Measurements from ENCODE around the gene UBE2G2. TPM values are rescaled to one million over a fixed set of nuclear protein-coding genes. Genes with fewer than 3 reads are reported as not detected.

UBE2G2 gene
- total RNA-seq, 3 donors from 2014 or later, result 84.8 to 128 (median 99.2) TPM

DNA sequence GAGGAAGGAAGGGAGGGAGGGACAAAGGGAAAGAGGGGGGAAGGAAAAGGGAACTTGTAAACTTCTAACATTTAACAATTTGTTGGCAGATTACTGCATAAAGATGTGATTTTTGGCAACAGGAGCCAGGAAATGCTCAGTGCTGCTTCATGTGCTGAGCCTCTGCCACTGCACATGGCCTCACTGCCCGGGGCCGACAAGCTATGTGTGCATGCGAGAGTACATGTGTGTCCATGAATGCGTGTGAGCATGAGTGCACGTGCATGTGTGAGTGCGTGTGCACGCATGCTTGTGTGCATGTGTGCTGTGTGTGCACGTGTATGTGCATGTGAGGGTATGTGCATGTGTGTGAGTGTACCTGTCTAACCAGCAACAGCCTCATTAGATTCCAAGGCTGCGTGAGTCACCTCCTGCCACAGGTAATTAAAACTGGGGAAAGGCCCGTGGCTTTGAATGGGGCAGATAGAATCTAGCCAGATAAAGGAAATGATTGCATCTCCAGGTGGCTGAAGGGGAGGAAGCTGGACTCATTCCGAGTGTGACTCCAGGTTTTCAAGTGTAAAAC is 48.9 kb downstream of the UBE2G2 start:
- Histone ChIP-seq H3K9me3 (peaks cover 0 to 2% of the 10 kb centered on the region in 2 donors), H3K36me3 (no peaks in the 10 kb centered on the region), H3K4me3 (no peak overlapping the region), H3K27me3 (peaks cover 0 to 17% of the 10 kb centered on the region in 2 donors), H3K27ac (no peak overlapping the region), H3K4me1 (no peaks in the 10 kb centered on the region)
- no peak for TF ChIP-seq POLR2A (IDR thresholded peaks at IDR 0.05)
- TF ChIP-seq POLR2AphosphoS5 (IDR thresholded peaks at IDR 0.05), result no peak
- TF ChIP-seq, protein P1, sequence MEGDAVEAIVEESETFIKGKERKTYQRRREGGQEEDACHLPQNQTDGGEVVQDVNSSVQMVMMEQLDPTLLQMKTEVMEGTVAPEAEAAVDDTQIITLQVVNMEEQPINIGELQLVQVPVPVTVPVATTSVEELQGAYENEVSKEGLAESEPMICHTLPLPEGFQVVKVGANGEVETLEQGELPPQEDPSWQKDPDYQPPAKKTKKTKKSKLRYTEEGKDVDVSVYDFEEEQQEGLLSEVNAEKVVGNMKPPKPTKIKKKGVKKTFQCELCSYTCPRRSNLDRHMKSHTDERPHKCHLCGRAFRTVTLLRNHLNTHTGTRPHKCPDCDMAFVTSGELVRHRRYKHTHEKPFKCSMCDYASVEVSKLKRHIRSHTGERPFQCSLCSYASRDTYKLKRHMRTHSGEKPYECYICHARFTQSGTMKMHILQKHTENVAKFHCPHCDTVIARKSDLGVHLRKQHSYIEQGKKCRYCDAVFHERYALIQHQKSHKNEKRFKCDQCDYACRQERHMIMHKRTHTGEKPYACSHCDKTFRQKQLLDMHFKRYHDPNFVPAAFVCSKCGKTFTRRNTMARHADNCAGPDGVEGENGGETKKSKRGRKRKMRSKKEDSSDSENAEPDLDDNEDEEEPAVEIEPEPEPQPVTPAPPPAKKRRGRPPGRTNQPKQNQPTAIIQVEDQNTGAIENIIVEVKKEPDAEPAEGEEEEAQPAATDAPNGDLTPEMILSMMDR (IDR thresholded peaks at IDR 0.05), result no peak
- no peak for DNase-seq (ENCODE audit: low spot score in 2 of 2)
- intact Hi-C loops (cut with DNase I; ENCODE audit: low total_unique reads), result no loop called here

DNA sequence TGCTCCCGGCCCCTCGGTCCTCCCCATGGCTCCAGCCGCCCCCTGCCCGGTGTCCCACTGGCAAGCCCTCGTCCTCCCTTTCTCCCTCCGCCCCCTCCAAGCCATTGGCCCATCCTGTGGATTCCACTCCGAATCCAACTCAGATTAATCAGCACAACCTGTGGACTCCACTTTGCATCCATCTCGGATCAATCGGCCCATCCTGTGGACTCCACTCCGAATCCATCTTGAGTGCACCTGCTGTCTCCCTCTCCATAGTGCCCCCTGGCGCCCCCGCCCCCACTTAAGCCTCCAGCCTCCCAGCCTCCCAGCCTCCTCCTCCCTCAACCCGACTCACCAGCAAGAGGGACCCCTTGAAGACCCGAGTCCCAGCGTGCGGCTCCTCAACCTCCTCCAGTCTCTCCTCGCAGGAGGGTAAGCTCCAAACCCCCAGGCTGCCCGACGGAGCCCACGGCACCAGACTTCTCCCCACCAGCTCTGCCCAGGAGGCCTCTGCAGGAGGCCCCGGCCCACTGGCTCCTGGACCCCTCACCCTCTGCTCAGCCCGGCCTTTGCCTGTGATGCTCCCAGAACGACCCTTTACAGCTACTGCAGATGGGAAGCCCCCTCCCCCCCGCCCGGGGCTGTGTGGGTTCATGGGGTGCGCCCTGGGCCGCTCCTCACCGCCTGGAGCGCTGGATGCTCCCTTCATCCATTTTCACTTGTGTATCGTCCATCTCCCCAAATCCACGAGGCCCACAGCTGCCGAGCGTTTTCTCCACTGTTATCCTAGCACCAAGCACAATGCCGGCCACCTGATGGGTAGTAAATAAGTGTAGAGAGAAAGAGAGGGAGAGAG is 49.6 kb downstream of the UBE2G2 start:
- intact Hi-C loops (cut with DNase I; ENCODE audit: low total_unique reads), result no loop called here
- no peak for DNase-seq (ENCODE audit: low spot score in 2 of 2)

DNA sequence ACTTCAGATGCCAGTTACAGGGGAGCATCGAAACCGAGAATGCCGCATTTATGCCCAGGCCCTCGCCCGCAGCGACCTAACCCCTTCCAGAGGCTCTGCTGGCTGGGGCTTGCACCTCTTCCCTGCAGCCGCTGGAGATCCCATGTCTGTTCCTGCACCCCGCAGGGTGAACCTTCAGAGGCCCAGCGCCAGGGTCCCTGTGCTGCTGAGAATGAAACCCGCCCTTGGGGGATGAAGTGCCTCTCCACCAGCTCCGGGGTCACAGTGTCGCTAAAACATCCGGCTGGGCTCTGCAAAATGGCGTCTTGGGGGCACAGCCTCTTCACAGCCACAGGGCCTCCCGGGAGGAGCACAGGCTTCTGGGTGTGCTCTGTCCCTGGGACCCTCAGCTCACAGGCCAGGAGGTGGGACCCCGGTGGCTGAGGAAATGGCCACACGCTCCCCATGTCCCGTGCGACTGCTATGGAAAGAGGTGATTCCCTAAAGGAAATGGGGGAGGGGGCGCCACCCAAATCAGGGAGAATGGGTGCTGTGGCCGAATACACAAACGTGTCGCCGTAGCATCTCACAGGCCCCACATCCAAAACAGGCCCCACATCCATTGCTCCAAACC is 50.3 kb downstream of the UBE2G2 start:
- Histone ChIP-seq H3K27ac (no peak overlapping the region), H3K4me3 (no peak overlapping the region), H3K4me1 (no peaks in the 10 kb centered on the region), H3K9me3 (no peaks in the 10 kb centered on the region), H3K27me3 (peaks cover 0 to 17% of the 10 kb centered on the region in 2 donors), H3K36me3 (no peaks in the 10 kb centered on the region)
- intact Hi-C loops (cut with DNase I; ENCODE audit: low total_unique reads), result no loop called here
- TF ChIP-seq POLR2AphosphoS5 (IDR thresholded peaks at IDR 0.05), result no peak
- TF ChIP-seq, protein P1 (IDR thresholded peaks at IDR 0.05), result no peak
- TF ChIP-seq POLR2A (IDR thresholded peaks at IDR 0.05), result no peak
- DNase-seq (ENCODE audit: low spot score in 2 of 2), result no peak

More for the DNA sequence above, 49.6 kb downstream of the UBE2G2 start:
- Histone ChIP-seq H3K9me3 (no peaks in the 10 kb centered on the region), H3K4me1 (no peaks in the 10 kb centered on the region), H3K27ac (no peak overlapping the region), H3K36me3 (no peaks in the 10 kb centered on the region), H3K4me3 (no peak overlapping the region), H3K27me3 (peaks cover 0 to 17% of the 10 kb centered on the region in 2 donors)
- no peak for TF ChIP-seq POLR2AphosphoS5 (IDR thresholded peaks at IDR 0.05)
- no peak for TF ChIP-seq POLR2A (IDR thresholded peaks at IDR 0.05)
- TF ChIP-seq, protein P1 (IDR thresholded peaks at IDR 0.05), result no peak

DNA sequence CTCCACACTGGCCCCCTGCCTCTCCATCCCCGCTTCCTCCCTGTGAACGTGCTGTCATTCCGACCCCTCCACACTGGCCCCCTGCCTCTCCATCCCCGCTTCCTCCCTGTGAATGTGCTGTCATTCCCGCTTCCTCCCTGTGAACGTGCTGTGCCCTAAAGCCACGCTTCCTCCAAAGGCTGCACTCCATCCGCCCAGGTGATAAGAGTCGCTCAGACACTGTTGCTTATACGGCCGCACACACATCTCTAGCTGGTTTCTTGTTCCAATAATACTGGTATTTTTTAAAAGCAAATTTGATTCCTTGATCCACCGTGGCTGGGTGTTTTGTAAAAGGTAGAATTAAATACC is 51.0 kb downstream of the UBE2G2 start:
- Histone ChIP-seq H3K27ac (no peak overlapping the region), H3K36me3 (no peaks in the 10 kb centered on the region), H3K4me1 (no peaks in the 10 kb centered on the region), H3K27me3 (peaks cover 0 to 17% of the 10 kb centered on the region in 2 donors), H3K4me3 (no peak overlapping the region), H3K9me3 (no peaks in the 10 kb centered on the region)
- TF ChIP-seq POLR2AphosphoS5 (IDR thresholded peaks at IDR 0.05), result no peak
- TF ChIP-seq POLR2A (IDR thresholded peaks at IDR 0.05), result no peak
- TF ChIP-seq, protein P1 (IDR thresholded peaks at IDR 0.05), result no peak
- DNase-seq (ENCODE audit: low spot score in 2 of 2), result no peak
- intact Hi-C loops (cut with DNase I; ENCODE audit: low total_unique reads), result no loop called here

All from breast epithelium (tissue), 4 donors.